OCI-LY1 (cell line): ENCODE results near the gene CRTAC1.

Source experiments
- EZH2 ChIP-seq: fragments of 200-600 bp; sonication (generic), shearing (Covaris generic); IDR thresholded peaks from 2 replicates; pipeline ENCODE4 v1.8.0; 2017; ENCODE audit warnings: borderline replicate concordance, mixed run types, mild to moderate bottlenecking, antibody characterized with exemption, low read length, moderate library complexity, mixed read lengths
- TF ChIP-seq, protein P1 (sequence below): fragments of 200-600 bp; sonication (generic), shearing (Covaris generic); IDR thresholded peaks from 2 replicates; pipeline ENCODE4 v1.5.1; 2017; ENCODE audit warnings: mild to moderate bottlenecking, antibody characterized with exemption, low read length, moderate library complexity, mixed read lengths

DNA sequence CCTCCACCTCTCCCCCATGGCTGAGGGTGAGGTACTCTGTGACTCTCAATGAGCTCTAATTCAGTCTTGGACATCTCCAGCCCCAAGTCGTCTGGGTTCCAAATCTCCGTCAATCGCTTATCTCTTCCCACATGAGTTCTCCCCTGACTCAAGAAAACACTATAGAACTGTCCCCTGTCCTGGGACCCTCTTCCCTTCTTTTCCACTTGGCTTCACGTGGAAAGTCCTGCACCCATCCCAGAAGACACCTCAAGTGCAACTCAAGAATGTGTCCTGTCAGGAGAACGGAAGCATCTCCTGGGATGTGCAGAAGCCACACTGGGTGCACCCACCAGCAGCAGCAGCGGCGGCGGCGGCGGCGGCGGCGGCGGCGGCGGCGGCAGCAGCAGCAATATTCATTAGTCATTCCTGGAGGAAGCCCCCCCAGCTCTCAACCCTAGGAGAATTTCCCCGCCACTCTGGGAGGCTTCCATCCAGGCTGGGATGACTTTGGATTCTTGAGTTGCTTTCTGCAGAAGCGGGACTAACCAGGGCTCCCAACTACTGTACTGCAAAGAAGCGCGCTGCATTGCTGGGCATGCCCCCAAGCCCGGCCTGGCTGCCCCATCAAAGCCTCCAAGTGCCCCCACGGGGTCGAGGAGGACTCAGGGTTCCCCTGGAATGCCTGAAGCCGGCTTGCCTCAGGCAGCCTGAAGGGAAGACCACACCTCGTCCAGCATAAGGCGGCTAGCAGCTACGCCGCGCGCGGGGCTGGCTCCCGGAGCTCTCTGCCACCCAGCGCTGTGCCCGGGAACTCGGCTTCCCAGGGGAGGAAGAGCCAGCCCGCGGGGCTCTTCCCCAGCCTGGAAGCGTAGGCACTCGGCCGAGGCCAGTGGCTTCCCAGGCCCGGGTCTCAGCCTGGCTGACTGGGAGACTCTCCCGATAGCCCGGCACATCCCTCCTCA is 1.0 kb downstream of the CRTAC1 start:
- TF ChIP-seq, protein P1, sequence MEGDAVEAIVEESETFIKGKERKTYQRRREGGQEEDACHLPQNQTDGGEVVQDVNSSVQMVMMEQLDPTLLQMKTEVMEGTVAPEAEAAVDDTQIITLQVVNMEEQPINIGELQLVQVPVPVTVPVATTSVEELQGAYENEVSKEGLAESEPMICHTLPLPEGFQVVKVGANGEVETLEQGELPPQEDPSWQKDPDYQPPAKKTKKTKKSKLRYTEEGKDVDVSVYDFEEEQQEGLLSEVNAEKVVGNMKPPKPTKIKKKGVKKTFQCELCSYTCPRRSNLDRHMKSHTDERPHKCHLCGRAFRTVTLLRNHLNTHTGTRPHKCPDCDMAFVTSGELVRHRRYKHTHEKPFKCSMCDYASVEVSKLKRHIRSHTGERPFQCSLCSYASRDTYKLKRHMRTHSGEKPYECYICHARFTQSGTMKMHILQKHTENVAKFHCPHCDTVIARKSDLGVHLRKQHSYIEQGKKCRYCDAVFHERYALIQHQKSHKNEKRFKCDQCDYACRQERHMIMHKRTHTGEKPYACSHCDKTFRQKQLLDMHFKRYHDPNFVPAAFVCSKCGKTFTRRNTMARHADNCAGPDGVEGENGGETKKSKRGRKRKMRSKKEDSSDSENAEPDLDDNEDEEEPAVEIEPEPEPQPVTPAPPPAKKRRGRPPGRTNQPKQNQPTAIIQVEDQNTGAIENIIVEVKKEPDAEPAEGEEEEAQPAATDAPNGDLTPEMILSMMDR = no peak
- TF ChIP-seq EZH2 = no peak
